Caco-2 (cell line): ENCODE data around the gene GUK1. TPM values are rescaled to one million over a fixed set of nuclear protein-coding genes. Genes with fewer than 3 reads are reported as not detected.

ENCODE experiments used
- BruUV-seq: library from RNA; stranded (reverse); fragments of 400-500 nt; replicated peaks from 2 replicates; lab custom pipeline; 2021; lab: Mats Ljungman, UMichigan
- CTCF ChIA-PET: fragments of 300-600 bp; sonication (Branson Sonifier 250); formaldehyde crosslinking; loops from one replicate; lab custom pipeline; 2022; ENCODE audit warnings: antibody characterized with exemption; lab: Charles Lee
- POLR2A ChIA-PET: fragments of 300-600 bp; sonication (Branson Sonifier 250); formaldehyde crosslinking; loops from one replicate; lab custom pipeline; 2022; ENCODE audit warnings: antibody characterized with exemption; lab: Charles Lee
- DNase-seq, 2 experiments: peaks; one replicate each; pipeline versions ENCODE4 v3.0.0 to v3.0.0-alpha.2; 2020 to 2022
- H3K27me3 ChIP-seq: replicated peaks from 2 replicates; pipeline ENCODE4 v1.6.0; 2011; ENCODE audit warnings: low read length; ENCODE audit not compliant: control insufficient read depth, insufficient read depth
- H3K36me3 ChIP-seq: 2 replicates; pipeline ENCODE4 v1.5.1; 2011; ENCODE audit warnings: low read length; ENCODE audit not compliant: control insufficient read depth, insufficient read depth
- H3K4me1 ChIP-seq: fragments of 250-450 bp; sonication (Bioruptor Pico); 2 replicates; pipeline ENCODE4 v1.5.1; 2020; ENCODE audit warnings: mild to moderate bottlenecking
- H3K4me3 ChIP-seq: 2 replicates; pipeline ENCODE4 v1.5.1; 2011; ENCODE audit warnings: low read depth, mild to moderate bottlenecking, control low read depth, low read length
- H3K9me3 ChIP-seq: fragments of 250-450 bp; sonication (Bioruptor Pico); 2 replicates; pipeline ENCODE4 v1.5.1; 2020; ENCODE audit warnings: mild to moderate bottlenecking, moderate library complexity
- H3K27ac Mint-ChIP-seq: one replicate; pipeline ENCODE4 v1.8.0; 2022; ENCODE audit warnings: mixed read lengths; ENCODE audit not compliant: unreplicated experiment
- H3K27me3 Mint-ChIP-seq: one replicate; pipeline ENCODE4 v1.8.0; 2022; ENCODE audit warnings: mixed read lengths; ENCODE audit not compliant: insufficient read depth, unreplicated experiment
- H3K36me3 Mint-ChIP-seq: one replicate; pipeline ENCODE4 v1.8.0; 2022; ENCODE audit warnings: mild to moderate bottlenecking, mixed read lengths; ENCODE audit not compliant: insufficient read depth, unreplicated experiment
- H3K4me1 Mint-ChIP-seq: one replicate; pipeline ENCODE4 v1.8.0; 2022; ENCODE audit warnings: low read depth, mixed read lengths; ENCODE audit not compliant: unreplicated experiment
- H3K4me3 Mint-ChIP-seq: one replicate; pipeline ENCODE4 v1.8.0; 2022; ENCODE audit warnings: mild to moderate bottlenecking, moderate library complexity, mixed read lengths; ENCODE audit not compliant: unreplicated experiment
- H3K9me3 Mint-ChIP-seq: one replicate; pipeline ENCODE4 v1.8.0; 2022; ENCODE audit warnings: mixed read lengths; ENCODE audit not compliant: unreplicated experiment
- intact Hi-C: fragments of 100-400 bp; cut with micrococcal nuclease; formaldehyde crosslinking; loops from one replicate; pipeline ENCODE4 v1.10.0; 2022; ENCODE audit not compliant: unreplicated experiment
- total RNA-seq: library from RNA; stranded (reverse); gene quantifications from 2 replicates; pipeline ENCODE4 v1.2.3, GENCODE V29; 2022
- TF ChIP-seq, protein P1 (sequence below), 2 experiments: fragments of 200-600 bp in 1 of 2; IDR thresholded peaks; 1 replicate in 1 of 2; 2 replicates in 1 of 2; pipeline versions ENCODE4 v1.5.1 to v1.8.0; 2011 to 2022; ENCODE audit warnings: antibody characterized with exemption in 1 of 2, control low read depth in 1 of 2, inconsistent platforms in 1 of 2, low read depth in 1 of 2, low read length in 1 of 2, mild to moderate bottlenecking in 1 of 2, moderate library complexity in 1 of 2; ENCODE audit not compliant: insufficient read depth in 1 of 2, severe bottlenecking in 1 of 2, unreplicated experiment in 1 of 2

GUK1 gene
- total RNA-seq, 1 experiment from 2014 or later: 73.6 TPM

- no TSS peak for BruUV-seq
- H3K4me3 ChIP-seq: no peak overlapping the region
- H3K27me3 ChIP-seq: no peaks in the 10 kb centered on the region
- Mint-ChIP-seq H3K27ac (no peak overlapping the region), H3K36me3 (peaks cover 13% of the 10 kb centered on the region), H3K4me3 (no peak overlapping the region), H3K27me3 (no peaks in the 10 kb centered on the region), H3K9me3 (no peaks in the 10 kb centered on the region), H3K4me1 (peaks cover 8% of the 10 kb centered on the region)
- H3K4me1 ChIP-seq: peaks cover 17% of the 10 kb centered on the region
- intact Hi-C loops: no loop called here
- TF ChIP-seq, protein P1, sequence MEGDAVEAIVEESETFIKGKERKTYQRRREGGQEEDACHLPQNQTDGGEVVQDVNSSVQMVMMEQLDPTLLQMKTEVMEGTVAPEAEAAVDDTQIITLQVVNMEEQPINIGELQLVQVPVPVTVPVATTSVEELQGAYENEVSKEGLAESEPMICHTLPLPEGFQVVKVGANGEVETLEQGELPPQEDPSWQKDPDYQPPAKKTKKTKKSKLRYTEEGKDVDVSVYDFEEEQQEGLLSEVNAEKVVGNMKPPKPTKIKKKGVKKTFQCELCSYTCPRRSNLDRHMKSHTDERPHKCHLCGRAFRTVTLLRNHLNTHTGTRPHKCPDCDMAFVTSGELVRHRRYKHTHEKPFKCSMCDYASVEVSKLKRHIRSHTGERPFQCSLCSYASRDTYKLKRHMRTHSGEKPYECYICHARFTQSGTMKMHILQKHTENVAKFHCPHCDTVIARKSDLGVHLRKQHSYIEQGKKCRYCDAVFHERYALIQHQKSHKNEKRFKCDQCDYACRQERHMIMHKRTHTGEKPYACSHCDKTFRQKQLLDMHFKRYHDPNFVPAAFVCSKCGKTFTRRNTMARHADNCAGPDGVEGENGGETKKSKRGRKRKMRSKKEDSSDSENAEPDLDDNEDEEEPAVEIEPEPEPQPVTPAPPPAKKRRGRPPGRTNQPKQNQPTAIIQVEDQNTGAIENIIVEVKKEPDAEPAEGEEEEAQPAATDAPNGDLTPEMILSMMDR (IDR thresholded peaks at IDR 0.05; ENCODE audit: insufficient read depth in 1 of 2, low read depth in 1 of 2, low read length in 1 of 2, severe bottlenecking in 1 of 2, unreplicated experiment in 1 of 2): no peak
- ChIA-PET CTCF (no interaction called here), POLR2A (no interaction called here)
- DNase-seq: no peak
- H3K9me3 ChIP-seq: no peaks in the 10 kb centered on the region
- H3K36me3 ChIP-seq: no peaks in the 10 kb centered on the region
Observed at GRCh38 chr1:228160201-228160761, 20.2 kb downstream of the GUK1 start.

DNA sequence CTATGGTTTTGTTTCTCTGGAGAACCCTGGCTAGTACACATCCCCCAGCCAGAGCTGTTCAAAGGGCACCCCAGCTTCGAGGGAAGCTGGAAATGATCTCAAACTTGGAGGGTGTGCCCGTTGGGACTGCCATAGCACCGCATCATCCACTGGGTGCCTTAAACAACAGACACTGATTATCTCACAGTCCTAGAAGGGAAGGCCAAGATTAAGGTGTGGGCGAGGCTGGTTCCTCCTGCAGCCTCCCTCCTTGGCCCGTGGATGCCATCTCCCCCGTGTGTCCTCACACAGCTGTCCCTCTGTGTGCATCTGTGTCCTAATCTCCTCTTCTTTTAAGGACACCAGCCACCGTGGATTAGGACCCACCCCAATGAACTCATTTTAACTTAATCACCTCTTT is 21.3 kb downstream of the GUK1 start:
- Histone ChIP-seq H3K4me3 (no peak overlapping the region), H3K9me3 (no peaks in the 10 kb centered on the region), H3K4me1 (peaks cover 17% of the 10 kb centered on the region), H3K27me3 (no peaks in the 10 kb centered on the region), H3K36me3 (no peaks in the 10 kb centered on the region)
- Mint-ChIP-seq H3K4me1 (peaks cover 8% of the 10 kb centered on the region), H3K9me3 (no peaks in the 10 kb centered on the region), H3K36me3 (peaks cover 22% of the 10 kb centered on the region), H3K27ac (no peak overlapping the region), H3K27me3 (no peaks in the 10 kb centered on the region), H3K4me3 (no peak overlapping the region)
- TF ChIP-seq, protein P1 (IDR thresholded peaks at IDR 0.05; ENCODE audit: insufficient read depth in 1 of 2, low read depth in 1 of 2, low read length in 1 of 2, severe bottlenecking in 1 of 2, unreplicated experiment in 1 of 2): no peak
- intact Hi-C loops: no loop called here
- ChIA-PET CTCF (no interaction called here), POLR2A (no interaction called here)
- DNase-seq: no peak
- no TSS peak for BruUV-seq

- Histone ChIP-seq H3K36me3 (no peaks in the 10 kb centered on the region), H3K4me1 (peaks cover 17% of the 10 kb centered on the region), H3K9me3 (no peaks in the 10 kb centered on the region), H3K27me3 (no peaks in the 10 kb centered on the region), H3K4me3 (no peak overlapping the region)
- no peak overlapping the region for H3K27ac Mint-ChIP-seq
- no peak overlapping the region for H3K4me3 Mint-ChIP-seq
- POLR2A ChIA-PET: no interaction called here
- CTCF ChIA-PET: no interaction called here
- intact Hi-C loops: no loop called here
- H3K4me1 Mint-ChIP-seq: peaks cover 8% of the 10 kb centered on the region
- BruUV-seq: no TSS peak
- no peaks in the 10 kb centered on the region for H3K27me3 Mint-ChIP-seq
- no peaks in the 10 kb centered on the region for H3K9me3 Mint-ChIP-seq
- H3K36me3 Mint-ChIP-seq: peaks cover 22% of the 10 kb centered on the region
- DNase-seq: no peak
- TF ChIP-seq, protein P1 (IDR thresholded peaks at IDR 0.05; ENCODE audit: insufficient read depth in 1 of 2, low read depth in 1 of 2, low read length in 1 of 2, severe bottlenecking in 1 of 2, unreplicated experiment in 1 of 2): no peak
Observed at GRCh38 chr1:228161866-228162265, 21.8 kb downstream of the GUK1 start.
